H9 (cell line): ENCODE data around the gene ZSCAN5C. TPM values are rescaled to one million over a fixed set of nuclear protein-coding genes. Genes with fewer than 3 reads are reported as not detected.

Experiments used
- DNase-seq: peaks from one replicate; pipeline ENCODE4 v3.0.0-alpha.2; 2017
- H2AFZ ChIP-seq: one replicate; pipeline ENCODE4 v1.6.1; 2013; ENCODE audit warnings: mild to moderate bottlenecking, low read length, control low read depth, moderate library complexity
- H2AK5ac ChIP-seq: 2 replicates; pipeline ENCODE4 v1.6.1; 2013; ENCODE audit warnings: low read length, control low read depth, mixed read lengths; ENCODE audit not compliant: insufficient read length
- H2BK120ac ChIP-seq: one replicate; pipeline ENCODE4 v1.6.1; 2013; ENCODE audit warnings: low read depth, mild to moderate bottlenecking, low read length, control low read depth, inconsistent platforms; ENCODE audit not compliant: poor library complexity, severe bottlenecking
- H2BK12ac ChIP-seq: 2 replicates; pipeline ENCODE4 v1.6.1; 2013; ENCODE audit warnings: low read length, control low read depth, mixed read lengths, low read depth; ENCODE audit not compliant: insufficient read length
- H2BK15ac ChIP-seq: 2 replicates; pipeline ENCODE4 v1.6.1; 2013; ENCODE audit warnings: low read depth, low read length, control low read depth
- H2BK20ac ChIP-seq: one replicate; pipeline ENCODE4 v1.6.1; 2013; ENCODE audit warnings: low read depth, mild to moderate bottlenecking, low read length, control low read depth, inconsistent platforms; ENCODE audit not compliant: poor library complexity, severe bottlenecking
- H2BK5ac ChIP-seq: 2 replicates; pipeline ENCODE4 v1.6.1; 2013; ENCODE audit warnings: low read length, control low read depth, mixed read lengths; ENCODE audit not compliant: insufficient read length
- H3K14ac ChIP-seq: 2 replicates; pipeline ENCODE4 v1.6.1; 2013; ENCODE audit warnings: low read length, control low read depth; ENCODE audit not compliant: insufficient read depth
- H3K18ac ChIP-seq: 2 replicates; pipeline ENCODE4 v1.6.1; 2013; ENCODE audit warnings: low read depth, mild to moderate bottlenecking, mixed read lengths, low read length, control low read depth; ENCODE audit not compliant: insufficient read length
- H3K23ac ChIP-seq: 2 replicates; pipeline ENCODE4 v1.6.1; 2013; ENCODE audit warnings: low read length, control low read depth, mixed read lengths, low read depth; ENCODE audit not compliant: insufficient read length
- H3K23me2 ChIP-seq: 2 replicates; pipeline ENCODE4 v1.6.1; 2013; ENCODE audit warnings: low read depth, mild to moderate bottlenecking, mixed read lengths, low read length, control low read depth; ENCODE audit not compliant: insufficient read length, poor library complexity, severe bottlenecking
- H3K27ac ChIP-seq: 2 replicates; pipeline ENCODE4 v1.5.1; 2013; ENCODE audit warnings: low read length, control low read depth, mixed read lengths, low read depth; ENCODE audit not compliant: insufficient read length
- H3K27me3 ChIP-seq: 2 replicates; pipeline ENCODE4 v1.6.1; 2013; ENCODE audit warnings: low read length, control low read depth, inconsistent platforms; ENCODE audit not compliant: insufficient read depth
- H3K4ac ChIP-seq: 2 replicates; pipeline ENCODE4 v1.6.1; 2013; ENCODE audit warnings: low read depth, mild to moderate bottlenecking, control low read depth, inconsistent platforms, low read length, moderate library complexity
- H3K4me1 ChIP-seq: 2 replicates; pipeline ENCODE4 v1.6.1; 2013; ENCODE audit warnings: low read length, control low read depth, inconsistent platforms; ENCODE audit not compliant: insufficient read depth
- H3K4me2 ChIP-seq: 2 replicates; pipeline ENCODE4 v1.6.1; 2013; ENCODE audit warnings: low read length, control low read depth, mixed read lengths; ENCODE audit not compliant: insufficient read length, insufficient read depth
- H3K56ac ChIP-seq: 2 replicates; pipeline ENCODE4 v1.6.1; 2013; ENCODE audit warnings: low read depth, mild to moderate bottlenecking, mixed read lengths, low read length, control low read depth; ENCODE audit not compliant: insufficient read length
- H3K79me1 ChIP-seq: 2 replicates; pipeline ENCODE4 v1.6.1; 2013; ENCODE audit warnings: low read depth, mild to moderate bottlenecking, moderate library complexity, low read length, control low read depth, inconsistent platforms; ENCODE audit not compliant: insufficient read depth, poor library complexity, severe bottlenecking
- H3K79me2 ChIP-seq: 2 replicates; pipeline ENCODE4 v1.6.1; 2013; ENCODE audit warnings: low read length, control low read depth, inconsistent platforms; ENCODE audit not compliant: insufficient read depth
- H3K9ac ChIP-seq: 2 replicates; pipeline ENCODE4 v1.6.1; 2013; ENCODE audit warnings: low read length, control low read depth, mixed read lengths; ENCODE audit not compliant: insufficient read length; ENCODE audit errors: extremely low read depth
- H3K9me3 ChIP-seq: one replicate; pipeline ENCODE4 v1.6.1; 2013; ENCODE audit warnings: low read depth, low read length, inconsistent platforms; ENCODE audit not compliant: control insufficient read depth
- H3T11ph ChIP-seq: one replicate; pipeline ENCODE4 v1.6.1; 2013; ENCODE audit warnings: mild to moderate bottlenecking, low read length, control low read depth, inconsistent platforms
- H4K20me1 ChIP-seq: one replicate; pipeline ENCODE4 v1.6.1; 2013; ENCODE audit not compliant: control insufficient read depth, insufficient read length, insufficient read depth
- H4K5ac ChIP-seq: 2 replicates; pipeline ENCODE4 v1.6.1; 2013; ENCODE audit warnings: low read depth, mild to moderate bottlenecking, mixed read lengths, low read length, control low read depth; ENCODE audit not compliant: insufficient read length
- H4K8ac ChIP-seq: replicated peaks from 2 replicates; pipeline ENCODE4 v1.6.1; 2013; ENCODE audit warnings: low read length, control low read depth, mixed read lengths, low read depth; ENCODE audit not compliant: insufficient read length
- H4K91ac ChIP-seq: 2 replicates; pipeline ENCODE4 v1.6.1; 2013; ENCODE audit warnings: low read depth, mild to moderate bottlenecking, moderate library complexity, mixed read lengths, low read length, control low read depth; ENCODE audit not compliant: insufficient read length
- H3K27ac Mint-ChIP-seq, 3 experiments: 2 replicates in 2 of 3; 3 replicates in 1 of 3; pipeline ENCODE4 v1.8.0; 2020 to 2021; ENCODE audit warnings: mixed read lengths in 3 of 3, mild to moderate bottlenecking in 1 of 3, moderate library complexity in 1 of 3
- H3K27me3 Mint-ChIP-seq: 2 replicates; pipeline ENCODE4 v1.8.0; 2021; ENCODE audit warnings: low read depth, mild to moderate bottlenecking, moderate library complexity, mixed read lengths
- H3K36me3 Mint-ChIP-seq, 3 experiments: 2 replicates in 2 of 3; 3 replicates in 1 of 3; pipeline ENCODE4 v1.8.0; 2020 to 2021; ENCODE audit warnings: low read depth in 3 of 3, mixed read lengths in 3 of 3; ENCODE audit not compliant: insufficient read depth in 1 of 3
- H3K4me1 Mint-ChIP-seq, 2 experiments: 2 replicates each; pipeline ENCODE4 v1.8.0; 2020; ENCODE audit warnings: mixed read lengths in 2 of 2
- H3K4me3 Mint-ChIP-seq, 2 experiments: 2 replicates in 1 of 2; 3 replicates in 1 of 2; pipeline ENCODE4 v1.8.0; 2020 to 2021; ENCODE audit warnings: mild to moderate bottlenecking in 2 of 2, mixed read lengths in 2 of 2, moderate library complexity in 1 of 2
- H3K9me3 Mint-ChIP-seq, 2 experiments: 2 replicates in 1 of 2; 3 replicates in 1 of 2; pipeline ENCODE4 v1.8.0; 2020; ENCODE audit warnings: mild to moderate bottlenecking in 2 of 2, mixed read lengths in 2 of 2, moderate library complexity in 1 of 2
- CTCF ChIP-seq: fragments of 200-600 bp; sonication (generic); conservative IDR thresholded peaks from 3 replicates; pipeline ENCODE4 v1.8.0; 2021; ENCODE audit warnings: antibody characterized with exemption, mild to moderate bottlenecking
- WGBS: extraction: QIAGEN DNeasy Blood & Tissue Kit; methylation state at CpG from one replicate; pipeline ENCODE4 v1.1.7; 2013; ENCODE audit warnings: missing lambda C conversion rate, low lambda C conversion rate, mixed read lengths; ENCODE audit not compliant: insufficient read length; ENCODE audit errors: extremely low coverage; 5-methylcytosine and 5-hydroxymethylcytosine counted together
- total RNA-seq: library from RNA; stranded (reverse); gene quantifications from 2 replicates; pipeline ENCODE4 v1.2.1, GENCODE V29; 2021

Gene ZSCAN5C
- total RNA-seq, 1 experiment from 2014 or later, result not detected

GRCh38 chr19:56161534-56161933, 40.5 kb upstream of the ZSCAN5C start:
- no CpG with 5 or more reads among the region's 11 CpGs for WGBS
- no peak overlapping the region for H2BK120ac ChIP-seq
- no peaks in the 10 kb centered on the region for H4K20me1 ChIP-seq
- H3K27me3 ChIP-seq, result no peaks in the 10 kb centered on the region
- no peak overlapping the region for H4K91ac ChIP-seq
- H3K79me2 ChIP-seq, result no peaks in the 10 kb centered on the region
- Mint-ChIP-seq H3K9me3 (no peaks in the 10 kb centered on the region; a peak in 1 of 5 replicates), H3K36me3 (peaks cover 7 to 12% (median 9%) of the 10 kb centered on the region in 3 experiments), H3K27me3 (no peaks in the 10 kb centered on the region; the same call in 1 of the 2 replicates), H3K4me1 (no peaks in the 10 kb centered on the region), H3K27ac (no peak overlapping the region), H3K4me3 (no peak overlapping the region)
- H3K4ac ChIP-seq, result no peak overlapping the region
- no peak overlapping the region for H3K56ac ChIP-seq
- no peak overlapping the region; the same call in 1 of the 2 replicates for H3K14ac ChIP-seq
- no peak overlapping the region for H2BK20ac ChIP-seq
- no peak overlapping the region for H2AFZ ChIP-seq
- H3K79me1 ChIP-seq, result no peaks in the 10 kb centered on the region
- H3K9ac ChIP-seq, result no peak overlapping the region
- H3K27ac ChIP-seq, result no peak overlapping the region
- no peak overlapping the region for H4K5ac ChIP-seq
- DNase-seq, result no peak
- H3T11ph ChIP-seq, result no peak overlapping the region
- no peak overlapping the region for H3K18ac ChIP-seq
- no peak overlapping the region for H4K8ac ChIP-seq
- no peaks in the 10 kb centered on the region for H3K9me3 ChIP-seq
- no peaks in the 10 kb centered on the region for H3K4me1 ChIP-seq
- no peak overlapping the region for H3K23ac ChIP-seq
- no peak overlapping the region for H2BK12ac ChIP-seq
- H2AK5ac ChIP-seq, result no peak overlapping the region
- no peak overlapping the region for H2BK15ac ChIP-seq
- H2BK5ac ChIP-seq, result no peak overlapping the region
- no peaks in the 10 kb centered on the region for H3K23me2 ChIP-seq
- TF ChIP-seq CTCF, result no peak
- no peak overlapping the region for H3K4me2 ChIP-seq
